SK-N-SH treated with all-trans-retinoic acid at 6 μM for 48 hours (cell line): Measurements from ENCODE around the gene TBC1D7.

Experiments
- ATAC-seq: fragments of 200-7000 bp; cut with Tn5 transposase; 3 replicates; pipeline ENCODE4 v1.9.1; 2020; ENCODE audit warnings: mild to moderate bottlenecking, moderate library complexity
- ARNTL ChIP-seq: fragments of 450-650 bp; formaldehyde crosslinking; IDR thresholded peaks from 2 replicates; pipeline ENCODE4 v1.5.0; 2020; ENCODE audit warnings: low read depth, mild to moderate bottlenecking, moderate library complexity, borderline replicate concordance
- BACH2 ChIP-seq: fragments of 250-450 bp; sonication (Bioruptor Pico); IDR thresholded peaks from 2 replicates; pipeline ENCODE4 v1.9.0; 2021; ENCODE audit warnings: mild to moderate bottlenecking, borderline replicate concordance
- CSDC2 ChIP-seq: fragments of 250-450 bp; sonication (Bioruptor Pico); IDR thresholded peaks from 2 replicates; pipeline ENCODE4 v1.5.0; 2020; ENCODE audit warnings: mild to moderate bottlenecking, moderate library complexity
- GLIS3 ChIP-seq: fragments of 250-450 bp; sonication (Bioruptor Pico); IDR thresholded peaks from 2 replicates; pipeline ENCODE4 v1.5.0; 2020; ENCODE audit warnings: mild to moderate bottlenecking, moderate library complexity
- ISL1 ChIP-seq: fragments of 250-450 bp; sonication (Bioruptor Pico); IDR thresholded peaks from 2 replicates; pipeline ENCODE4 v2.1.2; 2022; ENCODE audit warnings: mild to moderate bottlenecking, moderate library complexity
- OSR1 ChIP-seq: fragments of 250-450 bp; sonication (Bioruptor Pico); IDR thresholded peaks from 2 replicates; pipeline ENCODE4 v1.8.0; 2022; ENCODE audit warnings: moderate library complexity, mild to moderate bottlenecking, inconsistent platforms
- PATZ1 ChIP-seq: fragments of 250-450 bp; sonication (Bioruptor Pico); IDR thresholded peaks from 2 replicates; pipeline ENCODE4 v1.8.0; 2020; ENCODE audit warnings: mild to moderate bottlenecking, moderate library complexity, borderline replicate concordance
- POU6F1 ChIP-seq: fragments of 250-450 bp; sonication (Bioruptor Pico); IDR thresholded peaks from 2 replicates; pipeline ENCODE4 v1.8.0; 2021; ENCODE audit warnings: low read depth, mild to moderate bottlenecking, moderate library complexity, borderline replicate concordance
- PPARA ChIP-seq: fragments of 250-450 bp; sonication (Bioruptor Pico); IDR thresholded peaks from 2 replicates; pipeline ENCODE4 v1.5.0; 2020; ENCODE audit warnings: mild to moderate bottlenecking, borderline replicate concordance
- RARB ChIP-seq: fragments of 250-450 bp; sonication (Bioruptor Pico); IDR thresholded peaks from 2 replicates; pipeline ENCODE4 v1.8.0; 2021; ENCODE audit warnings: mild to moderate bottlenecking, moderate library complexity
- SNAI2 ChIP-seq: fragments of 250-450 bp; sonication (Bioruptor Pico); IDR thresholded peaks from 2 replicates; pipeline ENCODE4 v1.5.0; 2020; ENCODE audit warnings: mild to moderate bottlenecking, moderate library complexity
- TCF4 ChIP-seq: fragments of 250-450 bp; sonication (Bioruptor Pico); IDR thresholded peaks from 2 replicates; pipeline ENCODE4 v1.8.0; 2021; ENCODE audit warnings: mild to moderate bottlenecking, moderate library complexity, borderline replicate concordance
- ZC3H10 ChIP-seq: fragments of 250-450 bp; sonication (Bioruptor Pico); IDR thresholded peaks from 2 replicates; pipeline ENCODE4 v1.5.1; 2021; ENCODE audit warnings: mild to moderate bottlenecking, moderate library complexity
- ZFP3 ChIP-seq: fragments of 250-450 bp; sonication (Bioruptor Pico); IDR thresholded peaks from 2 replicates; pipeline ENCODE4 v1.5.0; 2020; ENCODE audit warnings: mild to moderate bottlenecking, moderate library complexity
- ZFP30 ChIP-seq: fragments of 450-650 bp; formaldehyde crosslinking; IDR thresholded peaks from 2 replicates; pipeline ENCODE4 v1.5.0; 2022; ENCODE audit warnings: mild to moderate bottlenecking, moderate library complexity
- ZNF565 ChIP-seq: fragments of 450-650 bp; formaldehyde crosslinking; conservative IDR thresholded peaks from 2 replicates; pipeline ENCODE4 v1.5.0; 2020; ENCODE audit warnings: low read depth, mild to moderate bottlenecking, moderate library complexity
- ZNF70 ChIP-seq: fragments of 450-650 bp; formaldehyde crosslinking; IDR thresholded peaks from 2 replicates; pipeline ENCODE4 v1.5.0; 2020; ENCODE audit warnings: mild to moderate bottlenecking, moderate library complexity
- ZNF8 ChIP-seq: fragments of 450-650 bp; formaldehyde crosslinking; IDR thresholded peaks from 2 replicates; pipeline ENCODE4 v1.5.0; 2020; ENCODE audit warnings: mild to moderate bottlenecking, moderate library complexity
- TF ChIP-seq, protein P1 (sequence below): fragments of 250-450 bp; sonication (Bioruptor Pico); IDR thresholded peaks from 2 replicates; pipeline ENCODE4 v1.5.1; 2020; ENCODE audit warnings: low read depth, mild to moderate bottlenecking, moderate library complexity
- TF ChIP-seq, protein P2 (sequence below): fragments of 250-450 bp; sonication (Bioruptor Pico); IDR thresholded peaks from 2 replicates; pipeline ENCODE4 v1.5.1; 2021; ENCODE audit warnings: mild to moderate bottlenecking, moderate library complexity

The TBC1D7 gene

DNA sequence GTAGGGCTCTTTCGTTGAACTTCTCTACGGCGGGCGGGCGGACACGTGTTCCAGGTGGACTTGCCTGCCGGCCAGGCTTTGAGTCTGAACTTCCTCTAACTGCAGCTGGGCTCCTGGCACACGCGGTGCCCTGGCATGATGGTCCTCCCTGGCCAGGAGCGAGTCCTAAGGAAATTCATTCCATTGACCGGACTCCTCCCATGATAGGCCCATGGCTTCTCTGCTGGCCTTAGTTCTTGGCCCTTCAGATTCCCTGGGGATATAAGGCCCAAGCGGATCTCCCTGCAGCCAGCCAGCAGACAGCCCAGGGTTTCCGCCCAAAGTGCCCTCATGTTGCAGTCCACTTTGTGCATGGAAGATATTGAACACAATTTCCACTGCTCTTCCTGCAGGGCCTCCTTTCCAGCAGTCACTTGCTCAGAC, 39.4 kb downstream of the TBC1D7 start:
- no peak for ATAC-seq
- TF ChIP-seq TCF4 (CRISPR knock-in tag) (no peak), OSR1 (CRISPR knock-in tag) (no peak), POU6F1 (CRISPR knock-in tag) (no peak), ZNF8 (CRISPR knock-in tag) (no peak), PPARA (CRISPR knock-in tag) (no peak), ZFP30 (CRISPR knock-in tag) (no peak), ISL1 (CRISPR knock-in tag) (no peak), ZNF565 (CRISPR knock-in tag) (no peak), PATZ1 (CRISPR knock-in tag) (no peak), RARB (CRISPR knock-in tag) (no peak), ZFP3 (no peak), BACH2 (CRISPR knock-in tag) (no peak)
- TF ChIP-seq, protein P1, sequence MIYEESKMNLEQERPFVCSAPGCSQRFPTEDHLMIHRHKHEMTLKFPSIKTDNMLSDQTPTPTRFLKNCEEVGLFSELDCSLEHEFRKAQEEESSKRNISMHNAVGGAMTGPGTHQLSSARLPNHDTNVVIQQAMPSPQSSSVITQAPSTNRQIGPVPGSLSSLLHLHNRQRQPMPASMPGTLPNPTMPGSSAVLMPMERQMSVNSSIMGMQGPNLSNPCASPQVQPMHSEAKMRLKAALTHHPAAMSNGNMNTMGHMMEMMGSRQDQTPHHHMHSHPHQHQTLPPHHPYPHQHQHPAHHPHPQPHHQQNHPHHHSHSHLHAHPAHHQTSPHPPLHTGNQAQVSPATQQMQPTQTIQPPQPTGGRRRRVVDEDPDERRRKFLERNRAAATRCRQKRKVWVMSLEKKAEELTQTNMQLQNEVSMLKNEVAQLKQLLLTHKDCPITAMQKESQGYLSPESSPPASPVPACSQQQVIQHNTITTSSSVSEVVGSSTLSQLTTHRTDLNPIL (CRISPR knock-in tag) = no peak

DNA sequence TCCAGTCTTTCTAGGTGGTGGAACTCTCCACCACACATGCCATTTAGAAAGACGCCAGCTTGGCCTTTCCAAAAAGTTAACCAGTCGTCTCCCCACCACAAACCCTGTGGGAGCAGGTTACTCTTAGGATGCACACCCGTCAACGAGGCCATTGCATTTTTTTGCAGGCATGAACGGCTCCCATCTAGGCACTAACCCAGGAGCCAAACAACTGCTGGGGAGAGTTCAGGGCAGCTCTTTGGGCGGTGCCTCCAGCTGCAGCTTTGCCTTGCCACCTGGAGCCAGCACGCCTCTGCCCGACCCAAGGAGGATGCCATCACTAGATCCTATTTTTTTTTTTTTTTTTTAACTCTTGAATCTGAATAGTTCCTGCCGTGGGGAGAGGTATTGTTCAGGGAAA, 39.9 kb downstream of the TBC1D7 start:
- TF ChIP-seq SNAI2 (no peak), ARNTL (CRISPR knock-in tag) (no peak), TCF4 (CRISPR knock-in tag) (no peak), ZNF8 (CRISPR knock-in tag) (no peak), ZFP3 (no peak)
- no peak for ATAC-seq

- ATAC-seq = no peak
- no peak for TF ChIP-seq GLIS3 (CRISPR knock-in tag)
- TF ChIP-seq ZNF8 (CRISPR knock-in tag) = no peak
- TF ChIP-seq CSDC2 (CRISPR knock-in tag) = no peak
- no peak for TF ChIP-seq POU6F1 (CRISPR knock-in tag)
Measured at GRCh38 chr6:13287104-13287503, 41.2 kb downstream of the TBC1D7 start.

DNA sequence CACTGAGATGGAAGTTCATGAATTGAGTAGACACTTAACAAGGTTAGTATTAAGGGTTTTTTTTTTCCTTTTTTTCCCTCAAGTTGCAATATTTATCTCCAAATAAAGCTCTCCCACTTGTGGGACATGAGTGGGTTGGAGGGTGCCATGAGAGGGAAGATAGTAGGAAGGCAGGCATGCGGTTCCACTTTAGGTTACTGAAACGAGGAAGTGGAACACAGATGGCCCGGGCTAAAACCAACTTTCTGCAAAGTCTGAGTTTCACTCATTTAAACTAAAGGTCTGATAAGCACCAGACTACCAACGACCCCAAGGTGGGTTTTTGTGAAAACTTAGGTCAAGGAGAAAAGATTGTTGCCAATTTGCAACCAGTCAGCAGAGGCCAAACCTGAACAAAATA, 42.2 kb downstream of the TBC1D7 start:
- no peak for ATAC-seq
- TF ChIP-seq PATZ1 (CRISPR knock-in tag) = no peak
- no peak for TF ChIP-seq PPARA (CRISPR knock-in tag)
- no peak for TF ChIP-seq RARB (CRISPR knock-in tag)
- TF ChIP-seq, protein P2, sequence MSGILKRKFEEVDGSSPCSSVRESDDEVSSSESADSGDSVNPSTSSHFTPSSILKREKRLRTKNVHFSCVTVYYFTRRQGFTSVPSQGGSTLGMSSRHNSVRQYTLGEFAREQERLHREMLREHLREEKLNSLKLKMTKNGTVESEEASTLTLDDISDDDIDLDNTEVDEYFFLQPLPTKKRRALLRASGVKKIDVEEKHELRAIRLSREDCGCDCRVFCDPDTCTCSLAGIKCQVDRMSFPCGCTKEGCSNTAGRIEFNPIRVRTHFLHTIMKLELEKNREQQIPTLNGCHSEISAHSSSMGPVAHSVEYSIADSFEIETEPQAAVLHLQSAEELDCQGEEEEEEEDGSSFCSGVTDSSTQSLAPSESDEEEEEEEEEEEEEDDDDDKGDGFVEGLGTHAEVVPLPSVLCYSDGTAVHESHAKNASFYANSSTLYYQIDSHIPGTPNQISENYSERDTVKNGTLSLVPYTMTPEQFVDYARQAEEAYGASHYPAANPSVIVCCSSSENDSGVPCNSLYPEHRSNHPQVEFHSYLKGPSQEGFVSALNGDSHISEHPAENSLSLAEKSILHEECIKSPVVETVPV (CRISPR knock-in tag) = no peak
- no peak for TF ChIP-seq ZC3H10 (CRISPR knock-in tag)
- no peak for TF ChIP-seq ARNTL (CRISPR knock-in tag)
- no peak for TF ChIP-seq ZFP30 (CRISPR knock-in tag)
- no peak for TF ChIP-seq ZNF8 (CRISPR knock-in tag)
- TF ChIP-seq POU6F1 (CRISPR knock-in tag) = no peak
- TF ChIP-seq, protein P1 (CRISPR knock-in tag) = no peak
- TF ChIP-seq TCF4 (CRISPR knock-in tag) = no peak
- no peak for TF ChIP-seq ZNF70 (CRISPR knock-in tag)
